ENCODE measurements around the gene IL1RAP. TPM values are rescaled to one million over a fixed set of nuclear protein-coding genes. Genes with fewer than 3 reads are reported as not detected.

The IL1RAP gene
- total and polyA plus RNA-seq, 10 donors = 1.1 to 47.4 (median 24.6) TPM

DNA sequence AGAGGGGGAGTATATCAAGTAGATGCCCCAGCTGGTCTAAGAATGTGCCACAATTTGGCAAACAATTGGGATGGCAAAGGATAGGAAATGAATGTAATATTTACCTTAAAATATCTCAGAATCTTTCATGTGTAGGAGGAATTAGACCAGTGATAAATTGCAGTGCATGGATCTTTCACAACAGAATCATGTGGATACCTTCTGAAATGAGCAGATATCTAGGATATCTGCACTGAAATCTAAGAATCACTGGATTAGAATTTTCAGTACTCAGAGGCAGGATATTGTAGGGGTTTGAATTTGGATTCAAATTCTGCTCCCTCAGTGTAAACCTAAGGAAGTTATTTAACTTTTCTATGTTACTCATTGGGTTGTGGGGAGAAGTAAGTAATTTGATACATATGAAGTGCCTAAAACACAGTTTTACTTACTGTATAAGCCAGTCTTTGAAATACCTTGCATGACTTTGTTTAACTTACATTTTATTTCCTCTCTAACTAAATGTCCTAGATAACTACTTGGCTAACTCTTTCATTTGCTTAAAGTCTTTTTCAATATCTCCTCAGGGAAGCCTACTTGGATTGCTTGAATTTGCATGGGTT, 8.8 kb downstream of the IL1RAP start:
- no peak for TF ChIP-seq POLR2AphosphoS5 (IDR thresholded peaks at IDR 0.05)
- Histone ChIP-seq H3K9me3 (peaks cover 0 to 4% (median 0%) of the 10 kb centered on the region in 8 donors), H3K27me3 (replicated peaks in 1 of 7) (no peaks in the 10 kb centered on the region), H3K27ac (no peak overlapping the region), H3K4me1 (peaks cover 0 to 11% (median 2%) of the 10 kb centered on the region in 6 donors), H3K36me3 (peaks cover 0 to 6% (median 0%) of the 10 kb centered on the region in 6 donors), H3K4me3 (no peak overlapping the region)
- no peak for DNase-seq
- intact Hi-C loops (cut with DNase I; ENCODE audit: low total_unique reads) = no loop called here

DNA sequence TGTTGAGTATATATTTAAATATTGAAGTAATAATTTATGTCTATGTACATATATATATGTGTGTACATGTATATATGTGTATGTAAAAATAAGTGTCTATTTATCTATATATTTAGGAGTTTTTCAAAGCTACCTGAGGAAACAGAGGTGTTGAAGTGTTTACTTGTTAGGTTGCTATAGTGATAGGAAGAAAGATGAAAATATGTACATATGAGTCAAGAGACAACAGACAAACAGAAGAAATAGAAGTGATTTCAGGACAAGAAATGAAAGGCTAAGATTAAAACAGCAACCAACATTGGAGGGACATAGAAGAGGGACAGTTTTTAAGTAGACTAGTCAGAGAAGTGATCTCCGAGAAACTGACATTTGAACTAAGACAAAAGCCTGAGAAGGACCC, 11.1 kb downstream of the IL1RAP start:
- H3K27ac ChIP-seq = no peak overlapping the region
- peaks cover 0 to 4% (median 0%) of the 10 kb centered on the region in 8 donors for H3K9me3 ChIP-seq
- H3K4me1 ChIP-seq = peaks cover 0 to 11% (median 0%) of the 10 kb centered on the region in 6 donors
- no peak overlapping the region for H3K4me3 ChIP-seq
- peaks cover 0 to 5% (median 0%) of the 10 kb centered on the region in 6 donors for H3K36me3 ChIP-seq
- H3K27me3 ChIP-seq (replicated peaks in 1 of 7) = no peaks in the 10 kb centered on the region
- DNase-seq = no peak
- WGBS, 5 donors = 89 to 100% (median 97%) methylated on average over 1 of the region's 1 CpG
- intact Hi-C loops (cut with DNase I; ENCODE audit: low total_unique reads) = no loop called here
- TF ChIP-seq, protein P1, sequence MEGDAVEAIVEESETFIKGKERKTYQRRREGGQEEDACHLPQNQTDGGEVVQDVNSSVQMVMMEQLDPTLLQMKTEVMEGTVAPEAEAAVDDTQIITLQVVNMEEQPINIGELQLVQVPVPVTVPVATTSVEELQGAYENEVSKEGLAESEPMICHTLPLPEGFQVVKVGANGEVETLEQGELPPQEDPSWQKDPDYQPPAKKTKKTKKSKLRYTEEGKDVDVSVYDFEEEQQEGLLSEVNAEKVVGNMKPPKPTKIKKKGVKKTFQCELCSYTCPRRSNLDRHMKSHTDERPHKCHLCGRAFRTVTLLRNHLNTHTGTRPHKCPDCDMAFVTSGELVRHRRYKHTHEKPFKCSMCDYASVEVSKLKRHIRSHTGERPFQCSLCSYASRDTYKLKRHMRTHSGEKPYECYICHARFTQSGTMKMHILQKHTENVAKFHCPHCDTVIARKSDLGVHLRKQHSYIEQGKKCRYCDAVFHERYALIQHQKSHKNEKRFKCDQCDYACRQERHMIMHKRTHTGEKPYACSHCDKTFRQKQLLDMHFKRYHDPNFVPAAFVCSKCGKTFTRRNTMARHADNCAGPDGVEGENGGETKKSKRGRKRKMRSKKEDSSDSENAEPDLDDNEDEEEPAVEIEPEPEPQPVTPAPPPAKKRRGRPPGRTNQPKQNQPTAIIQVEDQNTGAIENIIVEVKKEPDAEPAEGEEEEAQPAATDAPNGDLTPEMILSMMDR (IDR thresholded peaks at IDR 0.05 in 8 of 11, conservative IDR thresholded peaks at IDR 0.05 in 3 of 11) = no peak
- TF ChIP-seq POLR2A (IDR thresholded peaks at IDR 0.05) (no peak), POLR2AphosphoS5 (IDR thresholded peaks at IDR 0.05) (no peak)

DNA sequence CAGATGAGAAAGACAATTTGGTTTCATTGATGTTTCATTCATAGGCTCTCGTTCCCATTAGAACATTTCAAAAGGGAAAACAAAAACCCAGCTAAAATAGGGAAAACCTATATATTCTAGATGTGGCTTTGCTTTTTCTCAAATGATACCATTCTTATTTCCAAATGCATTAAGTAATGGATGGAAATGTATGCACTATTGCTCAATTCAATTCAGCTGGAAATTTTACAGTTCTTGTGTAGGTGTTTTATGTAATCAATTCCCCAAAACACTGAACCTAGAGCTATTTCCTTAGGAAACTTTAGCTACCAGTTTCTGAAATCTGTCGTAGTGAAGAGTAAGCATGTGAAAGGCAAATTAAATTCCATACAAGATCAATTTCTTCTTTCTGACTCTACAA, 11.7 kb downstream of the IL1RAP start:
- WGBS, 5 donors = 84 to 92% (median 87%) methylated on average over 2 of the region's 2 CpGs
- no peak for TF ChIP-seq POLR2A (IDR thresholded peaks at IDR 0.05)
- TF ChIP-seq, protein P1 (IDR thresholded peaks at IDR 0.05 in 8 of 11, conservative IDR thresholded peaks at IDR 0.05 in 3 of 11) = no peak
- TF ChIP-seq POLR2AphosphoS5 (IDR thresholded peaks at IDR 0.05) = no peak
- Histone ChIP-seq H3K36me3 (peaks cover 0 to 5% (median 0%) of the 10 kb centered on the region in 6 donors), H3K9me3 (peaks cover 0 to 4% (median 0%) of the 10 kb centered on the region in 8 donors), H3K27ac (no peak overlapping the region), H3K27me3 (replicated peaks in 1 of 7) (no peaks in the 10 kb centered on the region), H3K4me3 (no peak overlapping the region), H3K4me1 (peaks cover 0 to 11% (median 0%) of the 10 kb centered on the region in 6 donors)
- intact Hi-C loops (cut with DNase I; ENCODE audit: low total_unique reads) = no loop called here
- DNase-seq = no peak

DNA sequence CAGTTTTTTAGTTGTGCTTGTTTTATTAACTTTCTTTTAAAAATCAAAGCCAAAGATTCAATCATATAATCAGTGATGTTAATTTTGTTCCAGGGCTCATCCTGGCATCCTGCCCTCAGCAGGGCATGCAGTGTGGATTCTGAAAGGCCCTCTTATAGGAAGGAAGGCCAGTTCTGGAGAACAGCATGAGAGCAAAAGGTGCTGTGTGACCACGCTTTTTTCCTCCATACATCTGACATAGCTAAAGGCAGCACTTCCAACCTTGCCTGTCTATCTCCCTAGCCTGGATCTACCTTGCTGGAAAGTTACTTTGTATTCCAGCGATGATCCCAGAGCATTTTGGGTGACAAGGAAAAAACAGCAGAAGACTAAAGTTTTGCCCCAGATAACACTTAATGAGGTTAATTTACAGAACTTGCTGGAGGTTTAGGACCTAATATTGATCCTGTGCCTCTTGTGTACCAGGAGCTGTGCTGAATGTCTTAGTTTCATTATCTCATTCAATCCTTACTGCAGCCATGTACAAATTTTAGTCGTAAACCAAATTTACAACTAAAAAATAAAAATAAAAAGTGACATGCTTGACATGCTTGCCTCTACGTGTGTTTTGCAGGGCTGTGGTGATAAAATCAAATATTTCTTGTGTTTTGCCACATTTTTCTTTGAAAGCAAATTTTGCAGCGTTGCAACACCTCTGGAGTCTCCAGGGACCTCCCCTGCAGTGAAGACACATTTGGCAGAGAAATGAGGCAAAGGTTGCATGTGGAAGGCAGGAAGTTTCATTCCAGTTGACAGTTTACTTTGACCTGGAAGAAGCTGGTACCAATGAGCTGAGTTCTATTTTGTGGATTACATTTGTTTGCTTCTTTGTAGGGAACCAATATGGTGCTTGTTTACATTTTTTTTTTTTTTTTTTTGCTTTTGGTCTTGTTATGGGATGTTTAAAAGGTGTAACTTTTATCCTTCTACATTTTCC, 13.2 kb downstream of the IL1RAP start:
- peaks cover 0 to 5% (median 0%) of the 10 kb centered on the region in 6 donors for H3K36me3 ChIP-seq

More for the DNA sequence above, 13.2 kb downstream of the IL1RAP start:
- DNase-seq = no peak
- 76 to 88% (median 81%) methylated on average over 5 of the region's 5 CpGs for whole genome bisulfite sequencing, 5 donors
- Histone ChIP-seq H3K27me3 (replicated peaks in 1 of 7) (no peaks in the 10 kb centered on the region), H3K9me3 (peaks cover 0 to 4% (median 0%) of the 10 kb centered on the region in 8 donors), H3K27ac (no peak overlapping the region), H3K4me1 (peaks cover 0 to 11% (median 0%) of the 10 kb centered on the region in 6 donors), H3K4me3 (no peak overlapping the region)
- intact Hi-C loops (cut with DNase I; ENCODE audit: low total_unique reads) = no loop called here
- TF ChIP-seq, protein P1 (IDR thresholded peaks at IDR 0.05 in 8 of 11, conservative IDR thresholded peaks at IDR 0.05 in 3 of 11) = no peak
- TF ChIP-seq POLR2AphosphoS5 (IDR thresholded peaks at IDR 0.05) (no peak), POLR2A (IDR thresholded peaks at IDR 0.05) (no peak)

All from spleen (tissue), 11 donors.